ENCODE measurements around the gene HCRTR1. TPM values are rescaled to one million over a fixed set of nuclear protein-coding genes. Genes with fewer than 3 reads are reported as not detected.

HCRTR1 gene
- total and polyA plus RNA-seq, 2 of the 8 experiments (the other 6 are each of a cell fraction or from before 2014, with no cell fraction given): 0.35 to 0.39 TPM

DNA sequence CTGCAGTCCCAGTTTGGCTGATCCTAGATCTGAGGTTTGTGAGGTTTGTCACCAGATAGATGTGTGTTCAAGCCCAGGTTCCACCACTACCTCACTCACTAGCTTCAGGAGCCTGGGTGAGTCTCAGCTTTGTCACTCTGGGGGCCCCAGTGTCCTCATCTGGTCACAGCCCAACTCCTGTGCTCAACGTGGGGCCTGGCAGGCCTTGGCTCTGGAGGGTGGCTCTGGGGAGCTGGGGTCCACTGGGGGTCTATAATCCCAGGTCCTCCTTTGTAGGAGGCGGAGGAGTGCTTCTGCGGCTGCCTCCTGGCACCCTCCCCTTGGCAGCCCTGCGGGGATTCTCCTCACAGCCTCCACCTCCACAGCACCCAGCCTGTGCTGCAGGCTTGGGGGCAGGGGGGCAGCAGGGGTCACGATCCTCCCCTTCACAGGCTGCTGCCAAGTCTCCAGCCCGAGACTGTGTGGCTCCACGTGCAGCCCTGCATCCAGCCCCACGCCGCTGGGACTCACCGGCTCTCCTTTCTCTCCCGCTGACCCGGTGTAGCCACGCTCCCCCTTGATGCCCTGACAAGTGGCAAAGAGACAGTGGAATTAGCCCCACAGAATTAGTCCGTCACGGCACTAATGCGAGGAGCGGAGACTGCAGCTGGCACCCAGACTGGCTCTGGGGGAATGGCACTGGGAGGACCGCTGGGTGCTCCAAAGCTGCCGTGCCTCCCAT lies 49.7 kb downstream of the HCRTR1 start:
- no peak for FAIRE-seq
- CTCF ChIA-PET (ENCODE audit: partially characterized antibody): interaction anchor here (1.0 to 19.3 kb wide), 9 partner anchors 14 to 123 kb away, joined by 3 to 370 read pairs (median 80); partner anchors contain the start of gene COL16A1
- TF ChIP-seq SIX5 (IDR thresholded peaks at IDR 0.05; ENCODE audit: low read depth, low read length) (no peak), YY1 (IDR thresholded peaks at IDR 0.05; ENCODE audit: low read depth, low read length) (no peak), CBX8 (IDR thresholded peaks at IDR 0.05; ENCODE audit: borderline replicate concordance, low read depth, low read length) (no peak), TCF12 (IDR thresholded peaks at IDR 0.05; ENCODE audit: low read depth, low read length) (no peak), FOSL1 (IDR thresholded peaks at IDR 0.05; ENCODE audit: insufficient read depth, low read depth, low read length) (no peak), TEAD4 (IDR thresholded peaks at IDR 0.05; ENCODE audit: low read depth, low read length) (no peak), SIN3A (conservative IDR thresholded peaks at IDR 0.05 in 1 of 2, IDR thresholded peaks at IDR 0.05 in 1 of 2; ENCODE audit: low read depth in 1 of 2, low read length in 2 of 2) (no peak), KDM1A (IDR thresholded peaks at IDR 0.05; ENCODE audit: borderline replicate concordance, low read length) (no peak), SP4 (IDR thresholded peaks at IDR 0.05; ENCODE audit: low read length) (no peak)

More for the DNA sequence above, 49.7 kb downstream of the HCRTR1 start:
- Histone ChIP-seq H2AFZ (ENCODE audit: low read length) (no peak overlapping the region), H3K4me3 (ENCODE audit: extremely low read depth in 1 of 4, insufficient read depth in 2 of 4, low read depth in 3 of 4, low read length in 4 of 4) (no peak overlapping the region), H2BK12ac (ENCODE audit: low read depth, low read length) (no peak overlapping the region), H2BK15ac (ENCODE audit: low read length) (no peak overlapping the region), H3K23ac (ENCODE audit: insufficient read length) (no peak overlapping the region), H3K18ac (ENCODE audit: extremely low read depth, low read length) (no peak overlapping the region), H3K9ac (replicated peaks in 1 of 4; ENCODE audit: extremely low read depth in 1 of 4, low read depth in 3 of 4, low read length in 3 of 4) (no peak overlapping the region; a peak in 1 of 7 replicates), H3K79me1 (ENCODE audit: low read depth, low read length) (no peaks in the 10 kb centered on the region), H2BK120ac (replicated peaks; ENCODE audit: low read depth, low read length) (no peak overlapping the region), H3K4ac (replicated peaks; ENCODE audit: insufficient read length, low read depth, low read length) (no peak overlapping the region), H3K4me2 (ENCODE audit: insufficient read depth in 1 of 2, low read depth in 2 of 2, low read length in 2 of 2) (no peak overlapping the region; a peak in 1 of 4 replicates), H4K8ac (ENCODE audit: extremely low read depth, insufficient read depth, low read length) (no peak overlapping the region), H4K20me1 (replicated peaks in 1 of 2; ENCODE audit: control insufficient read depth in 1 of 2, insufficient read depth in 2 of 2, low read length in 2 of 2) (no peaks in the 10 kb centered on the region), H3K36me3 (ENCODE audit: control insufficient read depth in 2 of 4, insufficient read depth in 4 of 4, low read length in 3 of 4) (no peaks in the 10 kb centered on the region), H3K56ac (replicated peaks; ENCODE audit: insufficient read length, low read depth, low read length) (no peak overlapping the region), H2BK5ac (ENCODE audit: low read depth, low read length) (no peak overlapping the region; the same call in 1 of the 2 replicates), H2AK5ac (ENCODE audit: low read depth, low read length) (no peak overlapping the region), H3K27ac (ENCODE audit: low read depth, low read length) (no peak overlapping the region), H3K9me3 (ENCODE audit: insufficient read depth in 2 of 2, low read depth in 1 of 2, low read length in 1 of 2) (no peaks in the 10 kb centered on the region), H3K27me3 (replicated peaks in 1 of 4; ENCODE audit: control insufficient read depth in 3 of 4, extremely low read depth in 1 of 4, insufficient read depth in 3 of 4, low read length in 3 of 4) (no peaks in the 10 kb centered on the region), H3K79me2 (ENCODE audit: control insufficient read depth in 1 of 2, insufficient read depth in 2 of 2, low read length in 2 of 2) (no peaks in the 10 kb centered on the region), H3K14ac (ENCODE audit: insufficient read length) (no peak overlapping the region), H4K91ac (replicated peaks; ENCODE audit: insufficient read length, low read length) (no peak overlapping the region), H3K4me1 (replicated peaks in 1 of 4; ENCODE audit: control insufficient read depth in 3 of 4, insufficient read depth in 4 of 4, low read length in 3 of 4) (peaks cover 0 to 13% (median 8%) of the 10 kb centered on the region in 4 experiments; a peak in 5 of 7 replicates), H3K23me2 (ENCODE audit: low read depth, low read length) (no peaks in the 10 kb centered on the region), H2BK20ac (ENCODE audit: low read length) (no peak overlapping the region), H4K5ac (ENCODE audit: insufficient read length, low read depth, low read length) (no peak overlapping the region)
- 86% methylated on average over 15 of the region's 19 CpGs; no CpG with 5 or more reads in 1 of the 2 experiments for WGBS, 2 experiments (ENCODE audit: extremely low coverage in 1 of 2, insufficient coverage in 1 of 2, insufficient read length in 1 of 2, insufficient replicate concordance in 2 of 2, low coverage in 1 of 2, low lambda C conversion rate in 2 of 2, missing lambda C conversion rate in 1 of 2)
- POLR2A ChIA-PET (ENCODE audit: partially characterized antibody): interaction anchor here (0.8 to 1.8 kb wide), 4 partner anchors 11 to 278 kb away, joined by 3 to 5 read pairs (median 4); no protein-coding TSS in a partner anchor
- no peak for DNase-seq (ENCODE audit: low read depth in 1 of 2, low spot score in 2 of 2)
